Hepatocyte (in vitro differentiated cells): ENCODE data around the gene AP3S2.

Experiments
- EZH2 ChIP-seq: fragments of 200-600 bp; sonication (generic); IDR thresholded peaks from 2 replicates; pipeline ENCODE4 v1.6.1; 2016; ENCODE audit warnings: antibody characterized with exemption, mild to moderate bottlenecking, borderline replicate concordance
- TF ChIP-seq, protein P1 (sequence below): fragments of 200-600 bp; sonication (generic); IDR thresholded peaks from 2 replicates; pipeline ENCODE4 v1.5.1; 2016; ENCODE audit warnings: antibody characterized with exemption, mild to moderate bottlenecking; ENCODE audit not compliant: poor library complexity

DNA sequence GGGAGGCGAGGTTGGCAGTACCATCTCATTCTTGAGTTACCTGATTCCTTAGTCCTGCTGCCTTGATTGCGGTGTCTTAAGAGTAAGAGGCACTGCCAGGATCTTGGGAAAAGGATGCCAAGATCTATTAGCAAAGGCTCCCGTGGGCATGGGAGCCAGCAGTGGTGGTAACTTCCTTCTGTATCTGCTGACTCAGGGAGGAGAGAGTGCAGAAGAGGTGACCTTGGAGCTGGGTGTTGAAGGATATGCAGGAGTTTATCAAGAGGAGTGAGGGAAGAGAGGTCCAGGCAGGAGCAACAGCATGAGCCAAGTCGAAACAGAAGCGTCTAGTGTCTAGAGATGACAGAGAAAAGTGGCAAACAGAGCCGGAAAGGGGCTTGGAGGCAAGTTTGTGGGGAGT is 113.2 kb downstream of the AP3S2 start:
- TF ChIP-seq, protein P1, sequence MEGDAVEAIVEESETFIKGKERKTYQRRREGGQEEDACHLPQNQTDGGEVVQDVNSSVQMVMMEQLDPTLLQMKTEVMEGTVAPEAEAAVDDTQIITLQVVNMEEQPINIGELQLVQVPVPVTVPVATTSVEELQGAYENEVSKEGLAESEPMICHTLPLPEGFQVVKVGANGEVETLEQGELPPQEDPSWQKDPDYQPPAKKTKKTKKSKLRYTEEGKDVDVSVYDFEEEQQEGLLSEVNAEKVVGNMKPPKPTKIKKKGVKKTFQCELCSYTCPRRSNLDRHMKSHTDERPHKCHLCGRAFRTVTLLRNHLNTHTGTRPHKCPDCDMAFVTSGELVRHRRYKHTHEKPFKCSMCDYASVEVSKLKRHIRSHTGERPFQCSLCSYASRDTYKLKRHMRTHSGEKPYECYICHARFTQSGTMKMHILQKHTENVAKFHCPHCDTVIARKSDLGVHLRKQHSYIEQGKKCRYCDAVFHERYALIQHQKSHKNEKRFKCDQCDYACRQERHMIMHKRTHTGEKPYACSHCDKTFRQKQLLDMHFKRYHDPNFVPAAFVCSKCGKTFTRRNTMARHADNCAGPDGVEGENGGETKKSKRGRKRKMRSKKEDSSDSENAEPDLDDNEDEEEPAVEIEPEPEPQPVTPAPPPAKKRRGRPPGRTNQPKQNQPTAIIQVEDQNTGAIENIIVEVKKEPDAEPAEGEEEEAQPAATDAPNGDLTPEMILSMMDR: no peak
- no peak for TF ChIP-seq EZH2
